ENCODE results near the gene CCL19.

CCL19 gene

GRCh38 chr9:34659592-34660253, 31.4 kb downstream of the CCL19 start:
- no peak for DNase-seq

GRCh38 chr9:34658461-34658860, 32.6 kb downstream of the CCL19 start:
- DNase-seq, result no peak

- DNase-seq, result no peak
These were observed 34.1 kb downstream of the CCL19 start for GRCh38 chr9:34656992-34657391.

GRCh38 chr9:34655394-34655793, 35.7 kb downstream of the CCL19 start:
- DNase-seq, result no peak

GRCh38 chr9:34654323-34655051, 36.6 kb downstream of the CCL19 start:
- DNase-seq, result peak; percentile 21

GRCh38 chr9:34653151-34654072, 37.7 kb downstream of the CCL19 start:
- no peak for DNase-seq

- DNase-seq, result no peak
These were observed 38.5 kb downstream of the CCL19 start for GRCh38 chr9:34652602-34653000.

- no peak for DNase-seq
These were observed 39.0 kb downstream of the CCL19 start, which contains the start of gene IL11RA for GRCh38 chr9:34651876-34652601. TSS of gene IL11RA (plus strand) at chr9:34652185. CDS start at chr9:34655218, 3,033 bp downstream.

GRCh38 chr9:34651321-34651720, 39.8 kb downstream of the CCL19 start:
- DNase-seq, result no peak

- no peak for DNase-seq
These were observed 40.3 kb downstream of the CCL19 start for GRCh38 chr9:34650816-34651215.

- DNase-seq, result no peak
These were observed 42.4 kb downstream of the CCL19 start for GRCh38 chr9:34648673-34649072.

- DNase-seq, result no peak
These were observed 43.4 kb downstream of the CCL19 start for GRCh38 chr9:34647651-34648050.

- no peak for DNase-seq
These were observed 44.0 kb downstream of the CCL19 start for GRCh38 chr9:34647084-34647403.

- DNase-seq, result peak; percentile 90
These were observed 44.6 kb downstream of the CCL19 start, which contains the start of gene GALT for GRCh38 chr9:34646211-34647083. TSS of gene GALT (plus strand) at chr9:34646675. CDS start at chr9:34646705, 30 bp downstream.

GRCh38 chr9:34644766-34645314, 46.2 kb downstream of the CCL19 start:
- no peak for DNase-seq

GRCh38 chr9:34642679-34643078, 48.4 kb downstream of the CCL19 start:
- DNase-seq, result no peak

Measured in COR-L47 (cell line).